Measurements from ENCODE around the gene GABBR2. TPM values are rescaled to one million over a fixed set of nuclear protein-coding genes. Genes with fewer than 3 reads are reported as not detected.

The GABBR2 gene
- total RNA-seq, 1 experiment from 2014 or later, result not detected

GRCh38 chr9:98345011-98345410, 363.7 kb downstream of the GABBR2 start:
- H3K4me1 ChIP-seq (ENCODE audit: insufficient read depth, low read length, poor library complexity, severe bottlenecking), result no peaks in the 10 kb centered on the region
- H3K4me3 ChIP-seq (ENCODE audit: low read depth, low read length, poor library complexity, severe bottlenecking), result no peak overlapping the region
- H3K36me3 ChIP-seq (ENCODE audit: insufficient read depth, low read length, poor library complexity, severe bottlenecking), result no peaks in the 10 kb centered on the region
- intact Hi-C loops (cut with micrococcal nuclease; ENCODE audit: unreplicated experiment), result no loop called here
- TF ChIP-seq, protein P1, sequence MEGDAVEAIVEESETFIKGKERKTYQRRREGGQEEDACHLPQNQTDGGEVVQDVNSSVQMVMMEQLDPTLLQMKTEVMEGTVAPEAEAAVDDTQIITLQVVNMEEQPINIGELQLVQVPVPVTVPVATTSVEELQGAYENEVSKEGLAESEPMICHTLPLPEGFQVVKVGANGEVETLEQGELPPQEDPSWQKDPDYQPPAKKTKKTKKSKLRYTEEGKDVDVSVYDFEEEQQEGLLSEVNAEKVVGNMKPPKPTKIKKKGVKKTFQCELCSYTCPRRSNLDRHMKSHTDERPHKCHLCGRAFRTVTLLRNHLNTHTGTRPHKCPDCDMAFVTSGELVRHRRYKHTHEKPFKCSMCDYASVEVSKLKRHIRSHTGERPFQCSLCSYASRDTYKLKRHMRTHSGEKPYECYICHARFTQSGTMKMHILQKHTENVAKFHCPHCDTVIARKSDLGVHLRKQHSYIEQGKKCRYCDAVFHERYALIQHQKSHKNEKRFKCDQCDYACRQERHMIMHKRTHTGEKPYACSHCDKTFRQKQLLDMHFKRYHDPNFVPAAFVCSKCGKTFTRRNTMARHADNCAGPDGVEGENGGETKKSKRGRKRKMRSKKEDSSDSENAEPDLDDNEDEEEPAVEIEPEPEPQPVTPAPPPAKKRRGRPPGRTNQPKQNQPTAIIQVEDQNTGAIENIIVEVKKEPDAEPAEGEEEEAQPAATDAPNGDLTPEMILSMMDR (conservative IDR thresholded peaks at IDR 0.05; ENCODE audit: low read depth, low read length), result no peak
- TF ChIP-seq EZH2 (IDR thresholded peaks at IDR 0.05; ENCODE audit: borderline replicate concordance, low read depth, low read length, poor library complexity, severe bottlenecking), result no peak
- POLR2A ChIA-PET (ENCODE audit: low non-redundant PET), result no interaction called here
- peaks cover 63% of the 10 kb centered on the region for H3K27me3 ChIP-seq (replicated peaks; ENCODE audit: insufficient read depth, low read depth, low read length, poor library complexity)
- DNase-seq (ENCODE audit: low spot score), result no peak
- H3K9me3 ChIP-seq (ENCODE audit: low read depth, low read length, poor library complexity, severe bottlenecking), result no peaks in the 10 kb centered on the region
- CTCF ChIA-PET, result interaction anchor here (0.5 kb wide), 1 partner anchor 431 kb away, joined by 3 read pairs; no protein-coding TSS in a partner anchor
- no TSS peak for BruUV-seq (replicated peaks)
- no peak overlapping the region for H3K27ac ChIP-seq (ENCODE audit: low read depth, low read length, poor library complexity, severe bottlenecking)

GRCh38 chr9:98344581-98344980, 364.2 kb downstream of the GABBR2 start:
- intact Hi-C loops (cut with micrococcal nuclease; ENCODE audit: unreplicated experiment), result no loop called here
- ChIA-PET POLR2A (ENCODE audit: low non-redundant PET) (no interaction called here), CTCF (no interaction called here)
- Histone ChIP-seq H3K4me1 (ENCODE audit: insufficient read depth, low read length, poor library complexity, severe bottlenecking) (no peaks in the 10 kb centered on the region), H3K9me3 (ENCODE audit: low read depth, low read length, poor library complexity, severe bottlenecking) (no peaks in the 10 kb centered on the region), H3K36me3 (ENCODE audit: insufficient read depth, low read length, poor library complexity, severe bottlenecking) (no peaks in the 10 kb centered on the region), H3K27ac (ENCODE audit: low read depth, low read length, poor library complexity, severe bottlenecking) (no peak overlapping the region), H3K4me3 (ENCODE audit: low read depth, low read length, poor library complexity, severe bottlenecking) (no peak overlapping the region), H3K27me3 (replicated peaks; ENCODE audit: insufficient read depth, low read depth, low read length, poor library complexity) (peaks cover 63% of the 10 kb centered on the region)
- TF ChIP-seq EZH2 (IDR thresholded peaks at IDR 0.05; ENCODE audit: borderline replicate concordance, low read depth, low read length, poor library complexity, severe bottlenecking), result no peak
- TF ChIP-seq, protein P1 (conservative IDR thresholded peaks at IDR 0.05; ENCODE audit: low read depth, low read length), result no peak
- BruUV-seq (replicated peaks), result no TSS peak
- no peak for DNase-seq (ENCODE audit: low spot score)

GRCh38 chr9:98342820-98343210, 365.9 kb downstream of the GABBR2 start:
- no peak for TF ChIP-seq EZH2 (IDR thresholded peaks at IDR 0.05; ENCODE audit: borderline replicate concordance, low read depth, low read length, poor library complexity, severe bottlenecking)
- TF ChIP-seq, protein P1 (conservative IDR thresholded peaks at IDR 0.05; ENCODE audit: low read depth, low read length), result no peak
- intact Hi-C loops (cut with micrococcal nuclease; ENCODE audit: unreplicated experiment), result no loop called here
- Histone ChIP-seq H3K27me3 (replicated peaks; ENCODE audit: insufficient read depth, low read depth, low read length, poor library complexity) (peaks cover 50% of the 10 kb centered on the region), H3K4me1 (ENCODE audit: insufficient read depth, low read length, poor library complexity, severe bottlenecking) (no peaks in the 10 kb centered on the region), H3K27ac (ENCODE audit: low read depth, low read length, poor library complexity, severe bottlenecking) (no peak overlapping the region), H3K9me3 (ENCODE audit: low read depth, low read length, poor library complexity, severe bottlenecking) (no peaks in the 10 kb centered on the region), H3K4me3 (ENCODE audit: low read depth, low read length, poor library complexity, severe bottlenecking) (no peak overlapping the region), H3K36me3 (ENCODE audit: insufficient read depth, low read length, poor library complexity, severe bottlenecking) (no peaks in the 10 kb centered on the region)
- BruUV-seq (replicated peaks), result no TSS peak
- CTCF ChIA-PET, result no interaction called here
- no peak for DNase-seq (ENCODE audit: low spot score)
- POLR2A ChIA-PET (ENCODE audit: low non-redundant PET), result no interaction called here

Data from A673 (cell line).